Smooth muscle cell (in vitro differentiated cells): ENCODE data around the gene PHYHD1. TPM values are rescaled to one million over a fixed set of nuclear protein-coding genes. Genes with fewer than 3 reads are reported as not detected.

Experiments used
- DNase-seq: peaks from one replicate; lab custom pipeline; 2025; ENCODE audit not compliant: unreplicated experiment; lab: John Stamatoyannopoulos, UW
- H2AFZ ChIP-seq: fragments of 200-600 bp; sonication (generic); 2 replicates; pipeline ENCODE4 v1.6.0; 2016; ENCODE audit warnings: antibody characterized with exemption, low read depth, mild to moderate bottlenecking
- H3F3A ChIP-seq: fragments of 200-600 bp; sonication (generic); 2 replicates; pipeline ENCODE4 v1.6.0; 2017; ENCODE audit warnings: antibody characterized with exemption, low read depth
- H3K27ac ChIP-seq: fragments of 200-600 bp; sonication (generic); 2 replicates; pipeline ENCODE4 v1.5.1; 2016; ENCODE audit warnings: low read depth, mild to moderate bottlenecking
- H3K27me3 ChIP-seq: fragments of 200-600 bp; sonication (generic); 2 replicates; pipeline ENCODE4 v1.6.1; 2016; ENCODE audit warnings: low read depth, mild to moderate bottlenecking
- H3K36me3 ChIP-seq: fragments of 200-600 bp; sonication (generic); 2 replicates; pipeline ENCODE4 v1.5.1; 2016; ENCODE audit warnings: low read depth
- H3K4me1 ChIP-seq: fragments of 200-600 bp; sonication (generic); 2 replicates; pipeline ENCODE4 v1.5.1; 2016; ENCODE audit warnings: low read depth
- H3K4me2 ChIP-seq: fragments of 200-600 bp; sonication (generic); 2 replicates; pipeline ENCODE4 v1.6.0; 2016; ENCODE audit warnings: mild to moderate bottlenecking
- H3K4me3 ChIP-seq: fragments of 200-600 bp; sonication (generic); 2 replicates; pipeline ENCODE4 v1.5.1; 2016; ENCODE audit warnings: mild to moderate bottlenecking
- H3K79me2 ChIP-seq: fragments of 200-600 bp; sonication (generic); 2 replicates; pipeline ENCODE4 v1.6.0; 2016; ENCODE audit warnings: low read depth, mild to moderate bottlenecking
- H3K9ac ChIP-seq: fragments of 200-600 bp; sonication (generic); 2 replicates; pipeline ENCODE4 v1.6.0; 2016; ENCODE audit warnings: low read depth
- H3K9me3 ChIP-seq: fragments of 200-600 bp; sonication (generic); replicated peaks from 2 replicates; pipeline ENCODE4 v1.5.1; 2016; ENCODE audit warnings: low read depth
- H4K20me1 ChIP-seq: fragments of 200-600 bp; sonication (generic); 2 replicates; pipeline ENCODE4 v1.6.0; 2016; ENCODE audit warnings: low read depth
- CTCF ChIP-seq: fragments of 200-600 bp; sonication (generic); IDR thresholded peaks from 2 replicates; pipeline ENCODE4 v1.5.1; 2017; ENCODE audit warnings: borderline replicate concordance, mild to moderate bottlenecking, antibody characterized with exemption; ENCODE audit not compliant: insufficient read depth, poor library complexity, severe bottlenecking
- WGBS: methylation state at CpG from one replicate; pipeline ENCODE4 v1.1.7; 2016; ENCODE audit warnings: low lambda C conversion rate; 5-methylcytosine and 5-hydroxymethylcytosine counted together
- polyA plus RNA-seq: library from polyadenylated mRNA; unstranded; fragments of >200 nt; fragmentation: Nextera tagmentation; extraction: Ambion mirVana; gene quantifications from 2 replicates; pipeline ENCODE4 v1.2.1, GENCODE V29; 2016
- total RNA-seq: library from RNA; depleted of rRNA; stranded (reverse); fragments of >200 nt; gene quantifications from 2 replicates; pipeline ENCODE4 v1.2.3, GENCODE V29; 2014

The PHYHD1 gene
- total and polyA plus RNA-seq, 2 experiments from 2014 or later = 7.3 to 37.6 TPM

- Histone ChIP-seq H4K20me1 (peaks cover 71% of the 10 kb centered on the region), H2AFZ (no peak overlapping the region), H3F3A (peaks cover 3% of the 10 kb centered on the region), H3K27ac (peak overlapping the region; percentile 49), H3K4me1 (no peaks in the 10 kb centered on the region), H3K27me3 (no peaks in the 10 kb centered on the region), H3K36me3 (peaks cover 2% of the 10 kb centered on the region), H3K9ac (no peak overlapping the region), H3K9me3 (no peaks in the 10 kb centered on the region), H3K4me2 (no peak overlapping the region), H3K79me2 (peaks cover 64% of the 10 kb centered on the region), H3K4me3 (no peak overlapping the region)
- DNase-seq = no peak
- TF ChIP-seq CTCF = no peak
- 85% methylated on average over 23 of the region's 23 CpGs for WGBS
Observed at GRCh38 chr9:128902351-128903078, 18.3 kb upstream of the PHYHD1 start.

GRCh38 chr9:128903079-128903461 lies 17.7 kb upstream of the PHYHD1 start:
- Histone ChIP-seq H3K9me3 (no peaks in the 10 kb centered on the region), H3K9ac (no peak overlapping the region), H4K20me1 (peaks cover 68% of the 10 kb centered on the region), H3K27ac (peak overlapping the region; percentile 49), H3K27me3 (no peaks in the 10 kb centered on the region), H3K79me2 (peaks cover 59% of the 10 kb centered on the region), H2AFZ (no peak overlapping the region), H3K4me1 (no peaks in the 10 kb centered on the region), H3K4me3 (no peak overlapping the region), H3K36me3 (peaks cover 7% of the 10 kb centered on the region), H3K4me2 (no peak overlapping the region), H3F3A (peaks cover 3% of the 10 kb centered on the region)
- DNase-seq = no peak
- WGBS = 95% methylated on average over 2 of the region's 2 CpGs
- TF ChIP-seq CTCF = no peak

GRCh38 chr9:128903871-128904620 lies 16.7 kb upstream of the PHYHD1 start:
- Histone ChIP-seq H3K9me3 (no peaks in the 10 kb centered on the region), H3K4me2 (no peak overlapping the region), H3K79me2 (peaks cover 55% of the 10 kb centered on the region), H3K9ac (peak overlapping the region; percentile 9), H4K20me1 (peaks cover 62% of the 10 kb centered on the region), H3K27ac (peak overlapping the region; percentile 77), H3K4me3 (no peak overlapping the region), H3F3A (peaks cover 3% of the 10 kb centered on the region), H3K4me1 (no peaks in the 10 kb centered on the region), H2AFZ (no peak overlapping the region), H3K36me3 (peaks cover 13% of the 10 kb centered on the region), H3K27me3 (no peaks in the 10 kb centered on the region)
- WGBS = 65% methylated on average over 10 of the region's 10 CpGs
- TF ChIP-seq CTCF = no peak
- no peak for DNase-seq
